ENCODE measurements around the gene MRPL24. TPM values are rescaled to one million over a fixed set of nuclear protein-coding genes. Genes with fewer than 3 reads are reported as not detected.
A peak's percentile ranks its signal among the peaks of the same experiment; 100 is the strongest.

The MRPL24 gene
- total and polyA plus RNA-seq, 2 of the 8 experiments (the other 6 are each of a cell fraction or from before 2014, with no cell fraction given): 29.7 to 35.2 TPM

- no peak; the same call in 1 of the 2 replicates for TF ChIP-seq E2F6 (IDR thresholded peaks at IDR 0.05)
- no peak for TF ChIP-seq CBX8 (IDR thresholded peaks at IDR 0.05; ENCODE audit: borderline replicate concordance, low read depth, low read length)
- no peak for TF ChIP-seq BCL11A (IDR thresholded peaks at IDR 0.05; ENCODE audit: low read depth in 2 of 2, low read length in 2 of 2)
- no peak for TF ChIP-seq MAFK (IDR thresholded peaks at IDR 0.05; ENCODE audit: low read depth, low read length)
- no peak for TF ChIP-seq HDAC6 (IDR thresholded peaks at IDR 0.05; ENCODE audit: low read depth, low read length)
- peak in 1 of 2 experiments; percentile 99; a peak in 2 of 4 replicates for TF ChIP-seq HDAC2 (IDR thresholded peaks at IDR 0.05; ENCODE audit: borderline replicate concordance in 1 of 2, low read depth in 2 of 2, low read length in 2 of 2)
- peak; percentile 25; the same call in 1 of the 2 replicates for TF ChIP-seq TEAD4 (IDR thresholded peaks at IDR 0.05; ENCODE audit: low read depth, low read length)
- TF ChIP-seq TAF1 (IDR thresholded peaks at IDR 0.05; ENCODE audit: low read depth, low read length): 0 out of 2 replicates have a peak, but pooled peaks have one; percentile 10
Measured at GRCh38 chr1:156689953-156690674, 50.8 kb downstream of the MRPL24 start (continued).

All from H1 (cell line).